ENCODE results near the gene OR10P1.
"Not testable (repeated sequence)": the region's sequence is repeated elsewhere in the genome, so short reads cannot be mapped to it uniquely, and the experiment has no call there.

The OR10P1 gene, protein sequence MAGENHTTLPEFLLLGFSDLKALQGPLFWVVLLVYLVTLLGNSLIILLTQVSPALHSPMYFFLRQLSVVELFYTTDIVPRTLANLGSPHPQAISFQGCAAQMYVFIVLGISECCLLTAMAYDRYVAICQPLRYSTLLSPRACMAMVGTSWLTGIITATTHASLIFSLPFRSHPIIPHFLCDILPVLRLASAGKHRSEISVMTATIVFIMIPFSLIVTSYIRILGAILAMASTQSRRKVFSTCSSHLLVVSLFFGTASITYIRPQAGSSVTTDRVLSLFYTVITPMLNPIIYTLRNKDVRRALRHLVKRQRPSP

DNA sequence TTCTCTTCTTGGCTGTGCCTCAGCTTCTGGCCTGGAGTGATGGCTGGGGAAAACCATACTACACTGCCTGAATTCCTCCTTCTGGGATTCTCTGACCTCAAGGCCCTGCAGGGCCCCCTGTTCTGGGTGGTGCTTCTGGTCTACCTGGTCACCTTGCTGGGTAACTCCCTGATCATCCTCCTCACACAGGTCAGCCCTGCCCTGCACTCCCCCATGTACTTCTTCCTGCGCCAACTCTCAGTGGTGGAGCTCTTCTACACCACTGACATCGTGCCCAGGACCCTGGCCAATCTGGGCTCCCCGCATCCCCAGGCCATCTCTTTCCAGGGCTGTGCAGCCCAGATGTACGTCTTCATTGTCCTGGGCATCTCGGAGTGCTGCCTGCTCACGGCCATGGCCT, at the start of gene OR10P1:
TSS of gene OR10P1 (plus strand) at position 40 of the 400 bp plus-strand sequence. CDS start at position 40, 0 bp downstream.
- DNase-seq, result no peak

DNA sequence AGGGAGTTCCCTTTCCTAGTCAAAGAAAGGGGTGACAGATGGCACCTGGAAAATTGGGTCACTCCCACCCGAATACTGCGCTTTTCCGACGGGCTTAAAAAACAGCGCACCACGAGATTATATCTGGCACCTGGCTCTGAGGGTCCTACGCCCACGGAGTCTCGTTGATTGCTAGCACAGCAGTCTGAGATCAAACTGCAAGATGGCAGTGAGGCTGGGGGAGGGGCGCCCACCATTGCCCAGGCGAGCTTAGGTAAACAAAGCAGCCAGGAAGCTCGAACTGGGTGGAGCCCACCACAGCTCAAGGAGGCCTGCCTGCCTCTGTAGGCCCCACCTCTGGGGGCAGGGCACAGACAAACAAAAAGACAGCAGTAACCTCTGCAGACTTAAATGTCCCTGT, 46.5 kb upstream of the OR10P1 start:
- not testable (repeated sequence) for DNase-seq

DNA sequence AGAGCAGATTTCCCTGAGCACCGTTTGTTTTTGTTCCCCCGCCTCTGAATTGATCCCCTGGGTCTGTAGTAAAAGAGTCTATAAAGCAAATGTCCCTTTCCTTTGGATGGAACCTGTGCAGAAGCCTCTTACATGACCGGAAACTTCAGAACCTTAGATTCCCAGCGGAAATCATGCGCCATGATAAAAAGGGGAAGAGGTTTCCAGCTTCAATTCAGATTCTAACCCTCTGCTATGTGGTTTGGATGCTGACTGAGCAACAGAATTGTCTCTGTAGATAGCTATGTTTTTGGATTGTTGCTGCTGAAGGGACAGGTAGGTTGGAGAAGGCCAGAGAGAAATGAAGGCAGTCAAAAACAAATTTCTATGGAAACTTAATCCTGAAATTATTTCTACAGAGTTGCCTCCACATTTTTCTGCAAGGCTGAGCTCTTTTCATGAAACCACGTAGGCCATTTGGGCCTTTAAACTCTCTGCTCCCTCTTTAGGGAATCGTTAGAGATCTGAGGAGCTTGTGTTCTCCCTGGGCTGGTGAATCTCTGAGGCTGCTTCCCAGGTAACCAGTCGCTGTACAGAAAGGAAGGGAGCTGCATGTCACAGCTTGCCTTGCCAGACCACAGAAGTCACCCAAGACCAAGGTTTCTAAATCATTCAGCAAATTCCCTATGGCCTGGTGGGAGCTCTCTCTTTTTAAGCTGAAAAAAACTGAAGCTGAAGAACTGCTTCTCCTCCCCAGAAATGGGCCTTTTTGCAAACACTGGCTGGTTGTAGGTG, 28.7 kb upstream of the OR10P1 start:
- DNase-seq, result no peak

GRCh38 chr12:55610598-55610997, 26.1 kb upstream of the OR10P1 start:
- no peak for DNase-seq

- no peak for DNase-seq
These were observed 24.0 kb upstream of the OR10P1 start for GRCh38 chr12:55612646-55613045.

DNA sequence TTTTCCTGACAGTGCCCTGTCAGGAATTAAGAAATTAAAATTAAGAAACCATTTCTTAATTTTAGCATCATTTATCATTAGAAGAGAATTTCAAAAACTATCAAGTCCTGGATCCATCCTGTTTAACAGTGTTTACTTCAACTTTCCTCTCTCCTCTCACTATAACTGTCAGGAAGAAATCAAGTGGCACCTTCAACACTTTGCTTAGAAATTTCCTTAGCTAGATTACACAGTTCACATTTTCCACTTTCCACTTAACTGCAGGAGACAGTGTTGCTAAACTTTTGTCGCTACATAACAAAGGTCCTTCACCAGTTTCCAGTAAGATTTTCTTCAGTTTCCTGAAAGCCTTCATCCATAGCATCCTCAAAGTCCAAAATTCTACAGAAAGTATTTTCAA, 21.9 kb upstream of the OR10P1 start:
- DNase-seq, result no peak

DNA sequence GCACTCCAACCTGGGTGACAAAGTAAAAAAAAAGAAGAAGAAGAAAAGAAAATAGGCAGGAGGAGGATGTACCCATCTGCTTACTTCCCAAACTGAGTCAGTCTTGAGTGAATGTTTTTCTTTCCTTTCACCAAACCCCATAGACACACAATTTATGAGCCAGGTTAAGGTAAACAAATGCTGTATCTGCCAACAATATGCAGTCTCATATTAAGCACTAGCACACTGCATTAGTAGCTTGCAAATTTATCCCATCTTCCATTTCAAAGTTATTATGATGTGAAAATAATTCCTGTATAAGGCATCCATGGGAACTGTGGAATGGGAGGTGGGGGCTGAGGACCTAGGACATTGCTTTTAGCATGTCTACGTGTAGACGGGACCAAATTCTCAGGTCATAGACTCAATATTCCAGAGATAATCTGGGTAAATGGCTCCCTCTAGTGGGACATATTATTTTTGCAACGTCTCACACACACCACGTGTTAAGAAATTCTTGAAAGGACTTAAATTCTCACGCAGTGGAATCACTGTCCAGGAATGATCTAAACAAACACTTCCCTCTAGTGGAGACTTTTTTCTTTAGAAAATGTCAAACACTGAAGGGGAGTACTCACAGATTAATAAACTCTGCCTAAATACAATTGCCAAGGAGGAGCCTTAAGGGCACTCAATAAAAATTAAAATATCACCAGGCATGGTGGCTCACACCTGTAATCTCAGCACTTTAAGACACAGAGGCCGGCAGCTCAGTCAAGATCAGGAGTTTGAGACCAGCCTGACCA, 17.1 kb upstream of the OR10P1 start:
- peak; percentile 73 to 93 for DNase-seq

GRCh38 chr12:55624056-55624455, 12.6 kb upstream of the OR10P1 start:
- DNase-seq, result no peak

- DNase-seq, result no peak
These were observed 10.5 kb upstream of the OR10P1 start for GRCh38 chr12:55626154-55626553.

- DNase-seq, result no peak
These were observed 7.4 kb upstream of the OR10P1 start for GRCh38 chr12:55629058-55629841.

GRCh38 chr12:55631056-55631455, 5.6 kb upstream of the OR10P1 start:
- no peak for DNase-seq

GRCh38 chr12:55631733-55632132, 5.0 kb upstream of the OR10P1 start:
- DNase-seq, result no peak

DNA sequence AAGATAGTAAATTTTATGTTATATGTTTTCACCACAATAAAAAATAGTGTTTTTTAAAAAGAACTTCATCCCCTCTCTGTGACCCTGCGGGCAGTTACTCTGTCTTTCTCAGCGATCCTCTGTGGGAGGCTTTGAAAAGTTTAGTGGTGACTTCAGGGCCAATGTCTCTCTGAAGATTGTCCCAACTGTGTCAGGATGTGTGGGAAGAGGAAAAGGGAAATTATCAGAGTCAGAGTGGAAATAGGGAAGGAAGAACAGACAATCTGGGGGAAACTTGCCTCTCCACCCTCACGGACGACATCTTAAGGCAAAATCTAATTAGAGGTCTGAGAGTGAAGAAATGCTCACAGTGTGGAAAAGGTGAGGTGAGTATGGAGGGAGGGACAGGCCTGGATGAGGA, 3.5 kb upstream of the OR10P1 start:
- DNase-seq, result no peak

- DNase-seq, result no peak
These were observed 506 bp upstream of the OR10P1 start for GRCh38 chr12:55636116-55636655.

- DNase-seq, result no peak
These were observed 775 bp downstream of the OR10P1 start for GRCh38 chr12:55637467-55637866.

DNA sequence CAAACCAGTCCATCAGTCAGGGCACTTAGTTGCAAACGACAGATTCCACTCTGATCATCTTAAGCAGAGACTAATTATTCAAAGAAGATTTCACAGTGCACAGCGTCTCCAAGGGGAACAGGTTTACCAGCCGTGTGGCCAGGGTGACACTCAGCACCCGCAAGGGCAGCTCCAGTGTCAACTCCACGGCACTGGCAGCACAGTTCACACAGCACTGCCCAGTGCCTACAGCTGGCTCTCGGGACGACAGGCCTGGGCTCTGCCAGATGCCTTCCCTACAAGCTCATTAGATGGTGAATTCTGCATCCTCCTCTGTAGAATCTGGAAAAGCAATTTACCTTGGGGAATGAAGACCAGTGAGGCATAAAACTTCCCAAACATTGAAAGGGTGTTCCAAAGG, 4.9 kb downstream of the OR10P1 start:
- no peak for DNase-seq

DNA sequence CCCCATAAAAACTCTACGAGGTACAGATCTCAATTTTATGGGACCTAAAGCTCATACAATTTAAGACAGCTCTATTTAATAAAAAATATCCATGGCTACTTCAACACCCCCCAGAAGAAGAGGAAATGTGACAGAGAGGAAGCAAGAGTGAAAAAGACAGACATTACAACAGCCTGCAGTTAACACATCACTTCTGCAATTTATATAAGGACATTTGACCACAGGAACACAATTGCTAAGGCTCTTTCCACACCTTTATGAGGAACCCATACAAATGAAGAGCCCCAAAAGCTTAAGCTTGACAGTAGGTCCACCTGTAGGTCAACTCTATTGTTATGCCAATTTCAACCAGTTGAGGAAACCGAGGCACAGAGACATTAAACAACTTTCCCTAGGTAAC, 5.6 kb downstream of the OR10P1 start:
- no peak for DNase-seq

- DNase-seq, result no peak
These were observed 6.0 kb downstream of the OR10P1 start for GRCh38 chr12:55642669-55643068.

DNA sequence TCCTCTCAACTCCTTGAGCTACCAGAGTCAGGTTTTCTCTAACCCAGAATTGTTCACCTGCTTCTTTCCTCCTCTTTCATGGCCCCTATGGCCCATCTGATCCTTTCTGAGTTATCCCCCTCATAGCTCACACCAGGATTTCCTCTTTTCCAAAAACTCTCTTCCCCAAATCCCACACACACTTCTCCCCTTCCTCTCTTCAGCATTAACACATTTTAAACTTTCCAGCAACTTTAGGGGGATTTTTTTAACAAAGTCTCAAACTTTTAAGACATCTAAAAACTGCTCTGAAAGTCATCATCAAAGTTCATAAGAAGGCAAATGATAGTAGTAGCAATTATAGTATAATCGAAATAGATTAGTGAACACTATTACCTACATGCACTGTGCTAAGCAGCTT, 7.9 kb downstream of the OR10P1 start:
- DNase-seq, result no peak

- peak in 1 of 2 experiments; percentile 43 for DNase-seq
These were observed 10.3 kb downstream of the OR10P1 start for GRCh38 chr12:55647027-55647426.

- DNase-seq, result not testable (repeated sequence)
These were observed 14.1 kb downstream of the OR10P1 start for GRCh38 chr12:55650620-55651298.

GRCh38 chr12:55651299-55651683, 14.6 kb downstream of the OR10P1 start:
- no peak for DNase-seq
